C1 segment of cervical spinal cord (tissue), 14 donors: Measurements from ENCODE around the gene TBC1D17.

Source experiments
- DNase-seq, 14 donors: peaks; one replicate each; lab custom pipeline; 2025; lab: John Stamatoyannopoulos, UW

Gene TBC1D17

GRCh38 chr19:49875857-49876421 is 1.6 kb upstream of the TBC1D17 start:
- DNase-seq, result peak in 12 of 14 donors; percentile 57 to 84 (median 78)

GRCh38 chr19:49876422-49877019 is 981 bp upstream of the TBC1D17 start:
- DNase-seq, result peak; percentile 93 to 100 (median 98)

- peak in 13 of 14 donors; percentile 92 to 99 (median 97) for DNase-seq
Observed at GRCh38 chr19:49877879-49878743, 609 bp downstream of the TBC1D17 start.

- no peak for DNase-seq
Observed at GRCh38 chr19:49878744-49879070, 1.2 kb downstream of the TBC1D17 start.

GRCh38 chr19:49879243-49879963 is 1.9 kb downstream of the TBC1D17 start:
- no peak for DNase-seq

- no peak for DNase-seq
Observed at GRCh38 chr19:49880162-49880869, 2.8 kb downstream of the TBC1D17 start.

GRCh38 chr19:49881186-49881585 is 3.7 kb downstream of the TBC1D17 start:
- DNase-seq, result no peak

GRCh38 chr19:49881672-49882394 is 4.3 kb downstream of the TBC1D17 start:
- no peak for DNase-seq

GRCh38 chr19:49882643-49883042 is 5.1 kb downstream of the TBC1D17 start:
- DNase-seq, result no peak

- no peak for DNase-seq
Observed at GRCh38 chr19:49883094-49883493, 5.6 kb downstream of the TBC1D17 start.

GRCh38 chr19:49884109-49884508 is 6.6 kb downstream of the TBC1D17 start:
- DNase-seq, result no peak

- DNase-seq, result no peak
Observed at GRCh38 chr19:49884760-49885159, 7.3 kb downstream of the TBC1D17 start.

- DNase-seq, result no peak
Observed at GRCh38 chr19:49887037-49887664, 9.6 kb downstream of the TBC1D17 start.

- no peak for DNase-seq
Observed at GRCh38 chr19:49887665-49888509, 10.4 kb downstream of the TBC1D17 start.

GRCh38 chr19:49888510-49888824 is 11.0 kb downstream of the TBC1D17 start:
- DNase-seq, result no peak

GRCh38 chr19:49889038-49889686 is 11.7 kb downstream of the TBC1D17 start:
- no peak for DNase-seq

- peak in 9 of 14 donors; percentile 10 to 41 (median 24) for DNase-seq
Observed at GRCh38 chr19:49889687-49890348, 12.3 kb downstream of the TBC1D17 start.
